Spleen (tissue), 7 donors: ENCODE data around the gene TMEM255A.

Source experiments
- CTCF ChIP-seq, 11 experiments: fragments of 200-600 bp in 7 of 11; fragments of 450-650 bp in 4 of 11; sonication (generic) in 4 of 11; IDR thresholded peaks in 8 of 11; conservative IDR thresholded peaks in 3 of 11; 1 replicate in 7 of 11; 2 replicates in 4 of 11; pipeline versions ENCODE4 v1.4.0 to v1.8.0; 2016 to 2021; ENCODE audit warnings: antibody characterized with exemption in 11 of 11, inconsistent platforms in 4 of 11, mild to moderate bottlenecking in 1 of 11
- POLR2A ChIP-seq, 3 donors: fragments of 450-650 bp; IDR thresholded peaks; one replicate each; pipeline ENCODE4 v1.5.1; 2017; ENCODE audit warnings: antibody characterized with exemption in 3 of 3, mild to moderate bottlenecking in 1 of 3
- donor health status: DM: no; HTN: no; CAD: no; lungs with moderate emphysema.
- donor health status: DM: no; HTN: no; CAD: no.
- donor health status: DM: no; HTN: no; CAD: no.

DNA sequence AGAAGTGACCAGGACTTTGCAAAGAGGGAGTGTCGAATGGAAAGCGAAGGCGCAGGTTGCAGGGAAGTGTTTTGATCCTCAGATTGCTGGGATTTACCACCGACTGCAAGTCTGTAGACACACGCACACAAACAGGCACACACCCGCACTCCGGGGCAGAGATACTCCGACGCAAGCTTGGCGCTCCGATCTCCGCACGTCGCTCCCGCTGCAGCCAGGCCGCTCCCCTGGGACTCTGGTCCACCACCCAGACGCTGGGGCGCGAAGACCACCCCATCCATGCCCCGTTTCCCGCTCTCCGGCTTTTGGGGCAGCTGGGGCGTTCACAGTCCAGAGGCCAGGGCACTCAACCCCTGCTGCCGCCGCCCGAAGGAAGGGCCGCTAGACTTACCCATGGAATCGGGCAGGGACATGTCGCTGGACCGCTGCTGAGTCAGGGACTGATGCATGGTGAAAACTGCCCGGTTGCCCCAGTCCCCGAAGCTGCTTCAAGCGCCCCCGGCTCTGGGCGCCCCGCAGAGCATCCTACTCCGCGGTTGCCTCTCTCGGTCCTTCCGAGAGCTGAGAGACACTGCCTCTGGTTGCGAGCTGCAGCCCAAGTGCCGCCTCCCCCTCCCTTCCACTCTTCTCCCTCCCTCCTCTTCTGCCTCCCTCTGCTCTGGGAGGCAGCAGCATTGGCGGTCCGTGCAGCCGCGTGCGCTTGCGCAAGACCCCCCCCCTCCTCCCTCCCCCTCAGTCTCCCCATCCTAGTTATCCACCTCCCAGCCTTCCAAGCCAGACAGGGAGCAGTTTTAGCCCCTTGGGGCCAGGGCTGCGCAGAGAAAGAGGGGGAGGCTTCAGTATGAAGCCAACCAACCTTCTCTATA is at the start of gene TMEM255A:
- TF ChIP-seq CTCF (IDR thresholded peaks at IDR 0.05 in 8 of 11, conservative IDR thresholded peaks at IDR 0.05 in 3 of 11) = no peak
- no peak for TF ChIP-seq POLR2A (IDR thresholded peaks at IDR 0.05)
